H1 (cell line): ENCODE measurements around the gene MRM3. TPM values are rescaled to one million over a fixed set of nuclear protein-coding genes. Genes with fewer than 3 reads are reported as not detected.
A peak's percentile ranks its signal among the peaks of the same experiment; 100 is the strongest.

ENCODE experiments used
- BRCA1 ChIP-seq: IDR thresholded peaks from 2 replicates; pipeline ENCODE4 v1.6.1; 2012; ENCODE audit warnings: low read depth, low read length, improper control_type of control experiment
- CBX5 ChIP-seq: fragments of 300-800, 300-1000 bp; sonication (generic); IDR thresholded peaks from 2 replicates; pipeline ENCODE4 v1.7.1; 2016; ENCODE audit warnings: antibody characterized with exemption, low read length, low read depth
- CEBPB ChIP-seq: IDR thresholded peaks from 2 replicates; pipeline ENCODE4 v1.6.1; 2012; ENCODE audit warnings: low read depth, low read length
- EGR1 ChIP-seq: IDR thresholded peaks from 2 replicates; pipeline ENCODE4 v1.6.1; 2011; ENCODE audit warnings: low read depth, low read length, borderline replicate concordance
- GTF2F1 ChIP-seq: IDR thresholded peaks from 2 replicates; pipeline ENCODE4 v1.6.1; 2012; ENCODE audit warnings: low read depth, low read length, improper control_type of control experiment, borderline replicate concordance
- HDAC2 ChIP-seq, 2 experiments: fragments of 300-600 bp in 1 of 2; sonication (generic) in 1 of 2; IDR thresholded peaks; 2 replicates each; pipeline ENCODE4 v1.6.1; 2011 to 2012; ENCODE audit warnings: low read depth in 2 of 2, low read length in 2 of 2, mild to moderate bottlenecking in 2 of 2, moderate library complexity in 2 of 2, borderline replicate concordance in 1 of 2, inconsistent platforms in 1 of 2
- NANOG ChIP-seq: IDR thresholded peaks from 2 replicates; pipeline ENCODE4 v1.6.1; 2011; ENCODE audit warnings: low read length, low read depth, mild to moderate bottlenecking, inconsistent platforms; ENCODE audit not compliant: insufficient read depth, poor library complexity, severe bottlenecking
- POU5F1 ChIP-seq: IDR thresholded peaks from 2 replicates; pipeline ENCODE4 v1.6.1; 2011; ENCODE audit warnings: low read depth, mild to moderate bottlenecking, low read length, moderate library complexity
- RBBP5 ChIP-seq: IDR thresholded peaks from 2 replicates; pipeline ENCODE4 v1.7.1; 2012; ENCODE audit warnings: low read depth, mild to moderate bottlenecking, inconsistent platforms, low read length, moderate library complexity, borderline replicate concordance
- RNF2 ChIP-seq: fragments of 200-900, 300-1000 bp; sonication (generic); IDR thresholded peaks from 2 replicates; pipeline ENCODE4 v1.7.1; 2016; ENCODE audit warnings: borderline replicate concordance, low read depth, mild to moderate bottlenecking, antibody characterized with exemption, low read length; ENCODE audit not compliant: poor library complexity, severe bottlenecking; ENCODE audit errors: missing control alignments
- RXRA ChIP-seq: IDR thresholded peaks from 2 replicates; pipeline ENCODE4 v1.6.1; 2011; ENCODE audit warnings: low read depth, mild to moderate bottlenecking, low read length, moderate library complexity; ENCODE audit not compliant: insufficient read depth
- SP2 ChIP-seq: IDR thresholded peaks from 2 replicates; pipeline ENCODE4 v1.6.1; 2012; ENCODE audit warnings: mild to moderate bottlenecking, low read length, inconsistent platforms
- SUZ12 ChIP-seq: fragments of 200-600 bp; sonication (generic); IDR thresholded peaks from 2 replicates; pipeline ENCODE4 v1.6.1; 2012; ENCODE audit warnings: mild to moderate bottlenecking, inconsistent platforms, low read length, moderate library complexity, mixed read lengths
- TAF7 ChIP-seq: optimal IDR thresholded peaks from 2 replicates; pipeline ENCODE3; 2011; ENCODE audit warnings: low read depth, mild to moderate bottlenecking, inconsistent platforms, low read length, moderate library complexity, borderline replicate concordance
- TBP ChIP-seq: IDR thresholded peaks from 2 replicates; pipeline ENCODE4 v1.6.1; 2011; ENCODE audit warnings: low read depth, low read length, improper control_type of control experiment
- TCF12 ChIP-seq: IDR thresholded peaks from 2 replicates; pipeline ENCODE4 v1.6.1; 2011; ENCODE audit warnings: low read depth, mild to moderate bottlenecking, low read length
- TEAD4 ChIP-seq: IDR thresholded peaks from 2 replicates; pipeline ENCODE4 v1.6.1; 2012; ENCODE audit warnings: low read depth, low read length, inconsistent platforms, mixed read lengths
- polyA plus RNA-seq, 7 experiments: library from polyadenylated mRNA; depleted of rRNA in 3 of 7; stranded (reverse) in 5 of 7; unstranded in 2 of 7; fragments of >200 nt in 5 of 7; fragments of 200-250 nt in 2 of 7; gene quantifications; 1 replicate in 5 of 7; 2 replicates in 1 of 7; 4 replicates in 1 of 7; pipeline versions ENCODE4 v1.2.1 to v1.2.3, GENCODE V29; 2011 to 2013; ENCODE audit warnings: missing spikeins in 2 of 7, mixed read lengths in 2 of 7
- total RNA-seq: library from RNA; stranded (reverse); fragmentation: NEBNext Ultra II Directional; extraction: Animal tissue kit (Norgen Biotek cat#: 25700); gene quantifications from 2 replicates; pipeline ENCODE4 v1.2.1, GENCODE V29; 2021
- TF ChIP-seq, protein P1 (sequence below): IDR thresholded peaks from 2 replicates; pipeline ENCODE4 v1.6.1; 2011; ENCODE audit warnings: low read depth, mild to moderate bottlenecking, low read length; ENCODE audit not compliant: insufficient read depth
- TF ChIP-seq, protein P2 (sequence below): IDR thresholded peaks from 2 replicates; pipeline ENCODE4 v1.6.1; 2012; ENCODE audit warnings: inconsistent platforms

Gene MRM3
- total and polyA plus RNA-seq, 2 of the 8 experiments (the other 6 are each of a cell fraction or from before 2014, with no cell fraction given) = 10.1 to 20.8 TPM

DNA sequence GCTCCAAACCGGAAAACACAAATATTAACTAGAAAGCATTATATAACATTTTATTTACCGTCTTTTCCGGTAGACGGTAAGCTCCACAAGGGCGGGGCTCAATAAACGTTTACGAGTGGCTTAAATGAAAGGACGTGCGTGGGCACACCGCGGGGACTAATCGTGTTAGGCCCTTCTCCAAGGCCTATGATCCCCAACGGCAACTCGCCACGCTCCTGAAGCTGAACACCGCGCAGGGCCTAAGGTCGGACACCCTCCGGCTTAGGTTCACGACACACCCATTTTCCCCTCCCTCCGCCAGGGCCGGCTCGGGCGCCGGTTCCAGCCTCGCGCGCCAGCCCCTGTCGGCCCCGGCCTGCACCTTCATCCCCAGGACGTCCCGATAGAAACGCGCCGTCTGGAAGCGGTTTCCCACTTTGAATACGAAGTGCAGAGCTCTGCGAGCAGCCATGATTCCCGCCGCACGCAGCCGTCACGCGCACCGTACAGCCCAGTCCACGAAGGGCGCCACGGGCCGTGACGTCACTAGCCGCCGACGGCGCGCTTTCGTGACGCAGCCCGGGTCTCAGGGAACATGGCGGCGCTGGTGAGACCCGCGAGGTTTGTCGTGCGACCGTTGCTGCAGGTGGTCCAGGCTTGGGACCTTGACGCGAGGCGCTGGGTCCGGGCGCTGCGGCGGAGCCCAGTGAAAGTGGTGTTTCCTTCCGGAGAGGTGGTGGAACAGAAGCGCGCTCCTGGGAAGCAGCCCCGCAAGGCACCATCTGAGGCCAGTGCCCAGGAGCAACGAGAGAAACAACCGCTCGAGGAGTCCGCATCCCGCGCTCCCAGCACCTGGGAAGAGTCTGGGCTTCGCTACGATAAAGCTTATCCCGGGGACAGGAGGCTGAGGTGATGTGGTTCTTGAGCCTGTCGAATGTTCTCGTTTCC, at the start of gene MRM3, which contains the start of gene GLOD4 (continued):
- no peak for TF ChIP-seq CBX5
- no peak for TF ChIP-seq TEAD4
- TF ChIP-seq RBBP5 = peak; percentile 94
- TF ChIP-seq SUZ12 = no peak
- TF ChIP-seq SP2 = no peak
- TF ChIP-seq BRCA1 = peak; percentile 75
- TF ChIP-seq NANOG = no peak
- TF ChIP-seq RXRA = no peak
- TF ChIP-seq TCF12 = no peak
- TF ChIP-seq GTF2F1 = 0 out of 2 replicates have a peak, but pooled peaks have one; percentile 68
- no peak for TF ChIP-seq CEBPB
- TF ChIP-seq POU5F1 = no peak
- TF ChIP-seq, protein P1, sequence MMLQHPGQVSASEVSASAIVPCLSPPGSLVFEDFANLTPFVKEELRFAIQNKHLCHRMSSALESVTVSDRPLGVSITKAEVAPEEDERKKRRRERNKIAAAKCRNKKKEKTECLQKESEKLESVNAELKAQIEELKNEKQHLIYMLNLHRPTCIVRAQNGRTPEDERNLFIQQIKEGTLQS = peak; percentile 97
- TF ChIP-seq TAF7 = peak; percentile 84
- TF ChIP-seq EGR1 = no peak
- TF ChIP-seq HDAC2 (IDR thresholded peaks at IDR 0.05; ENCODE audit: borderline replicate concordance in 1 of 2, low read depth in 2 of 2, low read length in 2 of 2) = peak in 1 of 2 experiments; percentile 99; a peak in 2 of 4 replicates
- TF ChIP-seq, protein P2, sequence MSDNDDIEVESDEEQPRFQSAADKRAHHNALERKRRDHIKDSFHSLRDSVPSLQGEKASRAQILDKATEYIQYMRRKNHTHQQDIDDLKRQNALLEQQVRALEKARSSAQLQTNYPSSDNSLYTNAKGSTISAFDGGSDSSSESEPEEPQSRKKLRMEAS = peak; percentile 93
- TF ChIP-seq RNF2 = no peak
- TF ChIP-seq TBP = peak; percentile 91
